Glutamatergic neuron (in vitro differentiated cells): ENCODE measurements around the gene ZNF263. TPM values are rescaled to one million over a fixed set of nuclear protein-coding genes. Genes with fewer than 3 reads are reported as not detected.

Experiments used
- DNase-seq: peaks from one replicate; pipeline ENCODE4 v3.0.0; 2022
- H3K27ac Mint-ChIP-seq: one replicate; pipeline ENCODE4 v1.8.0; 2020; ENCODE audit warnings: mild to moderate bottlenecking, mixed read lengths, inconsistent platforms; ENCODE audit not compliant: unreplicated experiment
- H3K27me3 Mint-ChIP-seq: one replicate; pipeline ENCODE4 v1.8.0; 2020; ENCODE audit warnings: mild to moderate bottlenecking, moderate library complexity, mixed read lengths, inconsistent platforms; ENCODE audit not compliant: unreplicated experiment
- H3K36me3 Mint-ChIP-seq: one replicate; pipeline ENCODE4 v1.8.0; 2020; ENCODE audit warnings: mild to moderate bottlenecking, mixed read lengths, inconsistent platforms; ENCODE audit not compliant: unreplicated experiment
- H3K4me1 Mint-ChIP-seq: one replicate; pipeline ENCODE4 v1.8.0; 2020; ENCODE audit warnings: mild to moderate bottlenecking, low read depth, mixed read lengths, inconsistent platforms; ENCODE audit not compliant: unreplicated experiment
- H3K4me3 Mint-ChIP-seq: one replicate; pipeline ENCODE4 v1.8.0; 2020; ENCODE audit warnings: mild to moderate bottlenecking, mixed read lengths, inconsistent platforms; ENCODE audit not compliant: unreplicated experiment
- H3K9me3 Mint-ChIP-seq: one replicate; pipeline ENCODE4 v1.8.0; 2020; ENCODE audit warnings: mild to moderate bottlenecking, moderate library complexity, mixed read lengths, inconsistent platforms; ENCODE audit not compliant: unreplicated experiment
- total RNA-seq: library from RNA; stranded (reverse); fragmentation: NEBNext Ultra II Directional; extraction: Animal tissue kit (Norgen Biotek cat#: 25700); gene quantifications from one replicate; pipeline ENCODE4 v1.2.1, GENCODE V29; 2021; ENCODE audit not compliant: unreplicated experiment
- TF ChIP-seq, protein P1 (sequence below): fragments of 200-600 bp; sonication (generic); IDR thresholded peaks from one replicate; pipeline ENCODE4 v1.5.0; 2021; ENCODE audit not compliant: partially characterized antibody, unreplicated experiment

Gene ZNF263
- total RNA-seq, 1 donor from 2014 or later, result 33.1 TPM

GRCh38 chr16:3295209-3295608 lies 11.9 kb downstream of the ZNF263 start:
- H3K9me3 Mint-ChIP-seq, result peaks cover 31% of the 10 kb centered on the region
- DNase-seq, result no peak
- peaks cover 17% of the 10 kb centered on the region for H3K27me3 Mint-ChIP-seq
- no peak overlapping the region for H3K27ac Mint-ChIP-seq
- no peaks in the 10 kb centered on the region for H3K4me1 Mint-ChIP-seq
- TF ChIP-seq, protein P1, sequence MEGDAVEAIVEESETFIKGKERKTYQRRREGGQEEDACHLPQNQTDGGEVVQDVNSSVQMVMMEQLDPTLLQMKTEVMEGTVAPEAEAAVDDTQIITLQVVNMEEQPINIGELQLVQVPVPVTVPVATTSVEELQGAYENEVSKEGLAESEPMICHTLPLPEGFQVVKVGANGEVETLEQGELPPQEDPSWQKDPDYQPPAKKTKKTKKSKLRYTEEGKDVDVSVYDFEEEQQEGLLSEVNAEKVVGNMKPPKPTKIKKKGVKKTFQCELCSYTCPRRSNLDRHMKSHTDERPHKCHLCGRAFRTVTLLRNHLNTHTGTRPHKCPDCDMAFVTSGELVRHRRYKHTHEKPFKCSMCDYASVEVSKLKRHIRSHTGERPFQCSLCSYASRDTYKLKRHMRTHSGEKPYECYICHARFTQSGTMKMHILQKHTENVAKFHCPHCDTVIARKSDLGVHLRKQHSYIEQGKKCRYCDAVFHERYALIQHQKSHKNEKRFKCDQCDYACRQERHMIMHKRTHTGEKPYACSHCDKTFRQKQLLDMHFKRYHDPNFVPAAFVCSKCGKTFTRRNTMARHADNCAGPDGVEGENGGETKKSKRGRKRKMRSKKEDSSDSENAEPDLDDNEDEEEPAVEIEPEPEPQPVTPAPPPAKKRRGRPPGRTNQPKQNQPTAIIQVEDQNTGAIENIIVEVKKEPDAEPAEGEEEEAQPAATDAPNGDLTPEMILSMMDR, result no peak
- peaks cover 67% of the 10 kb centered on the region for H3K36me3 Mint-ChIP-seq
- no peak overlapping the region for H3K4me3 Mint-ChIP-seq

- H3K9me3 Mint-ChIP-seq, result peaks cover 34% of the 10 kb centered on the region
- TF ChIP-seq, protein P1, result no peak
- no peak overlapping the region for H3K4me3 Mint-ChIP-seq
- H3K36me3 Mint-ChIP-seq, result peaks cover 67% of the 10 kb centered on the region
- H3K4me1 Mint-ChIP-seq, result no peaks in the 10 kb centered on the region
- peaks cover 17% of the 10 kb centered on the region for H3K27me3 Mint-ChIP-seq
- no peak overlapping the region for H3K27ac Mint-ChIP-seq
- DNase-seq, result no peak
Observed at GRCh38 chr16:3295783-3296182, 12.5 kb downstream of the ZNF263 start.

DNA sequence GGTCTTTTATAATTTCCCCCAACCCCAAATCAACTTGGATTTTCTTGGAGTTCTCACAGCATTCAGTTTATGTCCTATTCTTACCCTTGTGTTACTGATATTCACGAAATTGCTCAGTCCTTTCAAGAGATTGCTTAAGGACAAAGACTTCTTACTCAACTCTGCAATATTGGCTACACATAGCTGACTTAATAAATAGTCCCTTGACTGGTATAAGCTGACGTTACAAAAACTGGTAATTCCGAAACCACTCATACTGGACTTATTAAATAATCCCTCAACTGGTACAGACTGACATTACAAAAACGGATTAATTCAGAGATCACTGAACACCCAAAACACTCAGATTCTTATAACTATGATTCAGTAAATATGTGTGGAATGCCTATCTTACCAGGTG lies 21.1 kb downstream of the ZNF263 start:
- Mint-ChIP-seq H3K4me3 (peak overlapping the region; percentile 93), H3K36me3 (peaks cover 52% of the 10 kb centered on the region), H3K27ac (peak overlapping the region; percentile 70), H3K9me3 (peaks cover 15% of the 10 kb centered on the region), H3K4me1 (peaks cover 3% of the 10 kb centered on the region), H3K27me3 (peaks cover 12% of the 10 kb centered on the region)
- no peak for DNase-seq
- TF ChIP-seq, protein P1, result no peak

GRCh38 chr16:3305109-3306068 lies 22.1 kb downstream of the ZNF263 start, which contains the start of the genes TIGD7 and ZNF75A:
TSS of gene TIGD7 (minus strand) at chr16:3305430. CDS start at chr16:3300614, 4,816 bp downstream.
TSS of gene ZNF75A (plus strand) at chr16:3305497. CDS start at chr16:3308429, 2,932 bp downstream.
- Mint-ChIP-seq H3K4me1 (peaks cover 3% of the 10 kb centered on the region), H3K27me3 (peaks cover 12% of the 10 kb centered on the region), H3K9me3 (peaks cover 16% of the 10 kb centered on the region), H3K4me3 (peak within 1 kb of the TSS; percentile 93), H3K36me3 (peaks cover 43% of the 10 kb centered on the region), H3K27ac (peak within 1 kb of the TSS; percentile 70)
- TF ChIP-seq, protein P1, result no peak
- DNase-seq, result peak; percentile 88

DNA sequence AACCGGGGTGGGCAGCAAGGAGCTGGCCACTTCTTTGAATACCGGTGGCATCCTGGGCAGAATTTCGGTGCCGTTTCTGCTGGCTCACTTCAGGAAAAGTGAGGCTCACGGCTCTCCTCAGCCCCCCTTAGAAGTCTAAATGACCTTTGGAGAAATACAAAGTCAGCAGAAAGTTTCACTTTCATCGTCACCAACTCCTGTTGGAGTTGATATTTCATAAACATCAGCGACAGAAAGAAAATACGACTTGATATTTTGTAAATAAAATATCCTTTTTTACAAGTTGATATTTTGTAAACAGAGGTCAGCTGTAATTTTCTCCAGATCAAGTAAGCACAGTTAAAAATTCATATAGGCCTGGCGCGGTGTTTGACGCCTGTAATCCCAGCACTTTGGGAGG lies 22.8 kb downstream of the ZNF263 start:
- Mint-ChIP-seq H3K4me1 (peaks cover 3% of the 10 kb centered on the region), H3K27me3 (peaks cover 12% of the 10 kb centered on the region), H3K4me3 (peak overlapping the region; percentile 87), H3K36me3 (peaks cover 42% of the 10 kb centered on the region), H3K9me3 (peaks cover 18% of the 10 kb centered on the region), H3K27ac (no peak overlapping the region)
- no peak for DNase-seq
- TF ChIP-seq, protein P1, result no peak
